Esophagus muscularis mucosa (tissue), 4 donors: ENCODE measurements around the gene LIG3. TPM values are rescaled to one million over a fixed set of nuclear protein-coding genes. Genes with fewer than 3 reads are reported as not detected.
"Not testable (repeated sequence)": the region's sequence is repeated elsewhere in the genome, so short reads cannot be mapped to it uniquely, and the experiment has no call there.

ENCODE experiments used
- DNase-seq: peaks from one replicate; pipeline ENCODE4 v3.0.0-alpha.2; 2017; ENCODE audit errors: extremely low spot score
- H3K27ac ChIP-seq, 4 donors: fragments of 200-600 bp; sonication (generic); replicated peaks in 1 of 4; 1 replicate in 3 of 4; 2 replicates in 1 of 4; pipeline ENCODE4 v1.5.1; 2016 to 2019; ENCODE audit warnings: mild to moderate bottlenecking in 1 of 4
- H3K27me3 ChIP-seq, 4 donors: fragments of 200-600 bp; sonication (generic); one replicate each; pipeline versions ENCODE4 v1.5.1 to v1.6.0; 2016 to 2019
- H3K36me3 ChIP-seq, 4 donors: fragments of 200-600 bp; sonication (generic); one replicate each; pipeline ENCODE4 v1.5.1; 2016 to 2019
- H3K4me1 ChIP-seq, 4 donors: fragments of 200-600 bp; sonication (generic); one replicate each; pipeline ENCODE4 v1.5.1; 2016 to 2019
- H3K4me3 ChIP-seq, 4 donors: fragments of 200-600 bp; sonication (generic); 1 replicate in 2 of 4; 2 replicates in 2 of 4; pipeline ENCODE4 v1.5.1; 2016 to 2019; ENCODE audit warnings: mild to moderate bottlenecking in 4 of 4, moderate library complexity in 1 of 4
- H3K9me3 ChIP-seq, 4 donors: fragments of 200-600 bp; sonication (generic); 1 replicate in 3 of 4; 2 replicates in 1 of 4; pipeline ENCODE4 v1.5.1; 2016 to 2019
- CTCF ChIP-seq, 3 experiments: fragments of 200-600 bp in 2 of 3; fragments of 450-650 bp in 1 of 3; sonication (generic) in 2 of 3; IDR thresholded peaks; one replicate each; pipeline ENCODE4 v1.5.1; 2017 to 2019; ENCODE audit warnings: antibody characterized with exemption in 3 of 3, mild to moderate bottlenecking in 2 of 3, moderate library complexity in 1 of 3
- EP300 ChIP-seq: sonication (generic); formaldehyde crosslinking; IDR thresholded peaks from one replicate; pipeline ENCODE4 v1.6.1; 2017; ENCODE audit warnings: antibody characterized with exemption
- POLR2A ChIP-seq: fragments of 450-650 bp; IDR thresholded peaks from one replicate; pipeline ENCODE4 v1.6.1; 2017; ENCODE audit warnings: antibody characterized with exemption, moderate library complexity, mild to moderate bottlenecking, low read depth
- POLR2AphosphoS5 ChIP-seq, 2 donors: sonication (generic); formaldehyde crosslinking; IDR thresholded peaks; one replicate each; pipeline ENCODE4 v1.6.1; 2017; ENCODE audit warnings: antibody characterized with exemption in 2 of 2
- WGBS: methylation state at CpG from one replicate; pipeline ENCODE4 v1.1.5; 2018; 5-methylcytosine and 5-hydroxymethylcytosine counted together
- intact Hi-C: fragments of 100-400 bp; cut with DNase I; formaldehyde crosslinking; loops from one replicate; pipeline ENCODE4 v1.15.1; 2023
- total RNA-seq, 4 donors: library from RNA; depleted of rRNA; stranded (reverse); fragments of >200 nt; gene quantifications; one replicate each; pipeline versions ENCODE4 v1.1.0 to v1.2.1, GENCODE V29; 2016

LIG3 gene
- total RNA-seq, 4 donors from 2014 or later, result 24.7 to 50.7 (median 32.1) TPM

- DNase-seq, result no peak
- intact Hi-C loops, result no loop called here
- Histone ChIP-seq H3K9me3 (no peaks in the 10 kb centered on the region), H3K4me1 (no peaks in the 10 kb centered on the region), H3K27ac (no peak overlapping the region), H3K36me3 (no peaks in the 10 kb centered on the region), H3K27me3 (no peaks in the 10 kb centered on the region), H3K4me3 (no peak overlapping the region)
- no peak for TF ChIP-seq CTCF (IDR thresholded peaks at IDR 0.05)
- no peak for TF ChIP-seq EP300
- no peak for TF ChIP-seq POLR2AphosphoS5 (IDR thresholded peaks at IDR 0.05)
- TF ChIP-seq POLR2A, result no peak
- 90% methylated on average over 7 of the region's 7 CpGs for WGBS
These were observed 61.1 kb downstream of the LIG3 start for GRCh38 chr17:35041390-35041789.

- WGBS, result 97% methylated on average over 8 of the region's 8 CpGs
- intact Hi-C loops, result no loop called here
- Histone ChIP-seq H3K36me3 (no peaks in the 10 kb centered on the region), H3K27ac (no peak overlapping the region), H3K27me3 (no peaks in the 10 kb centered on the region), H3K4me1 (no peaks in the 10 kb centered on the region), H3K9me3 (no peaks in the 10 kb centered on the region), H3K4me3 (no peak overlapping the region)
- no peak for TF ChIP-seq POLR2AphosphoS5 (IDR thresholded peaks at IDR 0.05)
- no peak for TF ChIP-seq EP300
- TF ChIP-seq POLR2A, result no peak
- no peak for TF ChIP-seq CTCF (IDR thresholded peaks at IDR 0.05)
- DNase-seq, result no peak
These were observed 63.9 kb downstream of the LIG3 start for GRCh38 chr17:35044181-35044580.

DNA sequence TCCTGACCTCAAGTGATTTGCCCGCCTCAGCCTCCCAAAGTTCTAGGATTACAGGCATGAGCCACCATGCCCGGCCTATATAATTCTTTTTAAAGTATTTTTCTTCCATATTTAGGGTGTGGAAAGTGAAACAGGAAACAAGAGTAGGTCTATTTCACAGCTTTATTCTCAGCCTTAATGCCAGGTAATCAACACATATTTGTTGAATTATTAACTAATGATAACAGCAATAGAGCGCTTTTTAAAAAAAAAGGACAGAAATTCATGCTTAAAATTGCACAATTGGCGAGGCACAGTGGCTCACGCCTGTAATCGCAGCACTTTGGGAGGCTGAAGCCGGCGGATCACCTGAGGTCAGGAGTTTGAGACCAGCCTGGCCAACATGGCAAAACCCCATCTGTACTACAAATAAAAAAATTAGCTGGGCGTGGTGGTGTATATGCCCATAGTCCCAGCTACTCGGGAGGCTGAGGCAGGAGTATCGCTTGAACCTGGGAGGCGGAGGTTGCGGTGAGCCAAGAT is 65.2 kb downstream of the LIG3 start:
- H3K4me1 ChIP-seq, H3K36me3 ChIP-seq, DNase-seq, H3K27ac ChIP-seq, H3K27me3 ChIP-seq, H3K9me3 ChIP-seq, H3K4me3 ChIP-seq, intact Hi-C loops: not testable (repeated sequence)
- 94% methylated on average over 13 of the region's 13 CpGs for WGBS

- H3K27me3 ChIP-seq, result no peaks in the 10 kb centered on the region
- intact Hi-C loops, result no loop called here
- no peak overlapping the region for H3K27ac ChIP-seq
- H3K4me3 ChIP-seq, result no peak overlapping the region
- no peak for TF ChIP-seq EP300
- no peak for DNase-seq
- no peaks in the 10 kb centered on the region for H3K36me3 ChIP-seq
- peaks cover 0 to 8% (median 5%) of the 10 kb centered on the region in 4 donors for H3K4me1 ChIP-seq
- WGBS, result 82% methylated on average over 4 of the region's 4 CpGs
- no peaks in the 10 kb centered on the region for H3K9me3 ChIP-seq
These were observed 65.9 kb downstream of the LIG3 start for GRCh38 chr17:35046245-35046644.

DNA sequence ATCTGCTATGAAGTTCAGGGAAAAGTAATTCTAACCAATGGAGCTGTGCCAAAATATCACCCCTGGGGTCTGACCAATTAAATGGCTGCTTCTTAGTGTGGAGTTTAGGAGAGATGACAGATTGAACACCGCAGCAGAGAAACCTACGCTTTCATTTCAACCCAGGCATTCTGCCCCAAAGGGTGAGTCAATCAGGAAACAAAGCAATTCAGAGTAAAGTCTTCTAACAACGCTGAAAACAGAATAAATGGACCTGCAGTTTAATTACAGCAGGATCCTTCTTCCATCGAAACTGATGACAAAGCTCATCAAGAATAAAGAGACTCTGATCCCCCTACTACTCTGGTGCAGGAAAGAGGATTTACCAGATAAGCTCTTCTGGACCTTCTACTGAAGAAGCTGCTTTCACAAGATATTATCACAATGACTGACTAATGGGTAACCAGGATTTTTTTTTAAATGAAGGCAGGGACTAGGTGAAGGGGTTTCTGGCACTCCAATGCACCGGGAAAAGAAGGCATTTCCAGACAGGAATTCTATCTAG is 66.5 kb downstream of the LIG3 start:
- Histone ChIP-seq H3K4me1 (peaks cover 0 to 14% (median 9%) of the 10 kb centered on the region in 4 donors), H3K27me3 (no peaks in the 10 kb centered on the region), H3K36me3 (no peaks in the 10 kb centered on the region), H3K9me3 (no peaks in the 10 kb centered on the region), H3K27ac (no peak overlapping the region), H3K4me3 (no peak overlapping the region)
- intact Hi-C loops, result no loop called here
- no peak for TF ChIP-seq POLR2A
- TF ChIP-seq EP300, result no peak
- TF ChIP-seq CTCF (IDR thresholded peaks at IDR 0.05), result no peak
- TF ChIP-seq POLR2AphosphoS5 (IDR thresholded peaks at IDR 0.05), result no peak
- WGBS, result 63% methylated on average over 5 of the region's 5 CpGs
- no peak for DNase-seq
